ENCODE results near the gene CFI.

DNA sequence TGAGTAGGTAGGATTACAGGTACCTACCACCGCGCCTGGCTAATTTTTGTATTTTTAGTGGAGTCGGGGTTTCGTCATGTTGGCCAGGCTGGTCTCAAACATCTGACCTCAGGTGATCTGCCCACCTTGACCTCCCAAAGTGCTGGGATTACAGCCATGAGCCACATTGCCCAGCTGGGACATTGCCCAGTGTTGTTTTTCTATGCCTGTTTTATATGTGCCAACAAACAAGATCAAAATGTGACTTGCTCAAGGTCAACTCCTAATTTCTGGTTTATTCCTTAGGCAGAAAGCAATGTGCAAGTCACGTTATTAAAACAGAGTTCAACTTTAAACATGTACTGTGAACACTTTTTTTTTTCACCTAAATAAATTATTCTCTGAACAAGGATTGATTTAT lies 48.8 kb upstream of the CFI start:
- no peak for TF ChIP-seq CTCF (IDR thresholded peaks at IDR 0.05)
- TF ChIP-seq ZFX (IDR thresholded peaks at IDR 0.05; ENCODE audit: borderline replicate concordance), result no peak

Measured in 22Rv1 (cell line).